Colonic mucosa (tissue), 4 donors: ENCODE results near the gene COL8A2. TPM values are rescaled to one million over a fixed set of nuclear protein-coding genes. Genes with fewer than 3 reads are reported as not detected.

Experiments used
- DNase-seq: peaks from one replicate; pipeline ENCODE4 v3.0.0-alpha.2; 2020
- H3K27ac ChIP-seq: fragments of 200-600 bp; one replicate; pipeline ENCODE4 v1.8.0; 2021
- H3K27me3 ChIP-seq: fragments of 200-600 bp; one replicate; pipeline ENCODE4 v1.8.0; 2021
- H3K36me3 ChIP-seq: fragments of 200-600 bp; one replicate; pipeline ENCODE4 v1.8.0; 2021
- H3K4me1 ChIP-seq: fragments of 200-600 bp; one replicate; pipeline ENCODE4 v1.8.0; 2021; ENCODE audit warnings: mild to moderate bottlenecking
- H3K4me3 ChIP-seq: fragments of 200-600 bp; one replicate; pipeline ENCODE4 v1.8.0; 2021
- H3K9ac ChIP-seq, 2 donors: one replicate each; pipeline ENCODE4 v1.7.0; 2013; ENCODE audit warnings: control low read depth in 2 of 2, low read depth in 2 of 2, low read length in 2 of 2
- H3K9me3 ChIP-seq: fragments of 200-600 bp; one replicate; pipeline ENCODE4 v1.8.0; 2021
- CTCF ChIP-seq: fragments of 200-600 bp; IDR thresholded peaks from one replicate; pipeline ENCODE4 v1.8.0; 2022; ENCODE audit warnings: antibody characterized with exemption, mild to moderate bottlenecking
- intact Hi-C: fragments of 100-400 bp; cut with DNase I; formaldehyde crosslinking; loops from one replicate; pipeline ENCODE4 v1.14.1; 2022
- total RNA-seq, 2 donors: library from RNA; stranded (reverse); fragmentation: NEBNext Ultra II Directional in 1 of 2; extraction: Animal tissue kit (Norgen Biotek cat#: 25700) in 1 of 2; gene quantifications; one replicate each; pipeline ENCODE4 v1.2.1, GENCODE V29; 2021
- donor health status: healthy.
- donor health status: DM: no; HTN: no; CAD: no.
- donor health status: DM: no; HTN: no; CAD: no.

The COL8A2 gene
- total RNA-seq, 2 donors from 2014 or later = 1.1 to 2.1 TPM

- TF ChIP-seq CTCF = no peak
- intact Hi-C loops = no loop called here
- Histone ChIP-seq H3K27ac (no peak overlapping the region), H3K36me3 (peaks cover 16% of the 10 kb centered on the region), H3K9me3 (no peaks in the 10 kb centered on the region), H3K9ac (no peak overlapping the region), H3K4me3 (no peak overlapping the region), H3K27me3 (no peaks in the 10 kb centered on the region), H3K4me1 (no peaks in the 10 kb centered on the region)
- no peak for DNase-seq
Measured at GRCh38 chr1:36168514-36168913, 43.5 kb upstream of the COL8A2 start.

GRCh38 chr1:36166938-36167905 lies 42.2 kb upstream of the COL8A2 start:
- H3K27ac ChIP-seq = no peak overlapping the region

DNA sequence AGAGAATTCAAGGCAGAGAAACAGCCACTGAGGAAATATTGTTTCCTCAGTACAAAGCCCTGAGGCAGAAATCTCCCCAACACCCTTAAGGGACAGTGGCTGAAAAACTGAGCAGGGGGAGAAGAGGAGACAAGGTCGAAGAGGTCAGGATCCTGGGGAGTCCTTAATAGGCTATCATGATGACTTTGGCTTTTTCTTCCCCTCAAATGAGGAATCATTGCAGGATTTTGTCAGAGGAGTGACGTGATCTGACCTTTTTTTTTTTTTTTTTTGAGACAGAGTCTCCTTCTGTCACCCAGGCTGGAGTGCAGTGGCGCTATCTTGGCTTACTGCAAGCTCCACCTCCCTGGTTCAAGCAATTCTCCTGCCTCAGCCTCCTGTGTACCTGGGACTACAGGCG lies 41.1 kb upstream of the COL8A2 start:
- no peak overlapping the region for H3K27ac ChIP-seq
- no peak overlapping the region for H3K9ac ChIP-seq
- peaks cover 4% of the 10 kb centered on the region for H3K4me1 ChIP-seq
- no peak for TF ChIP-seq CTCF
- no peaks in the 10 kb centered on the region for H3K9me3 ChIP-seq
- H3K4me3 ChIP-seq = no peak overlapping the region
- no peak for DNase-seq
- no peaks in the 10 kb centered on the region for H3K27me3 ChIP-seq
- intact Hi-C loops = no loop called here
- H3K36me3 ChIP-seq = no peaks in the 10 kb centered on the region

More at GRCh38 chr1:36166938-36167905, 42.2 kb upstream of the COL8A2 start:
- intact Hi-C loops = no loop called here
- H3K4me1 ChIP-seq = no peaks in the 10 kb centered on the region
- H3K36me3 ChIP-seq = peaks cover 3% of the 10 kb centered on the region
- H3K27me3 ChIP-seq = no peaks in the 10 kb centered on the region
- no peak for TF ChIP-seq CTCF
- H3K9ac ChIP-seq = no peak overlapping the region
- no peak for DNase-seq
- H3K4me3 ChIP-seq = no peak overlapping the region
- H3K9me3 ChIP-seq = no peaks in the 10 kb centered on the region

DNA sequence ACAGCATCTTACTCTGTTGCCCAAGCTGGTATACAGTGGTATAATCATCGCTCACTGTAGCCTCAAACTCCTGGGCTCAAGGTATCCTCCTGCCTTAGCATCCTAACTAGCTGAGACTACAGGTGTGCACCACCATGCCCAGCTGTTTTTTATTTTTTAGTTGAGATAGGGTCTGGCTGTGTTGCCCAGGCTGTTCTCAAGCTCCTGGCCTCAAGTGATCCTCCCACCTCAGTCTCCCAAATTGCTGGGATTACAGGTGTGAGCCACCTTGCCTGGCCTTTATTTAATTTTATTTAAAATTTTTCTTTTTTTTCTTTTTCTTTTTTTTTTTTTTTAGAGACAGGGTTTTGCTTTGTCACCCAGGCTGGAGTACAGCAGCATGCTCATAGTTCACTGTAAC lies 40.1 kb upstream of the COL8A2 start:
- no peak overlapping the region for H3K4me3 ChIP-seq
- no peak overlapping the region for H3K27ac ChIP-seq
- no peak for DNase-seq
- no peak overlapping the region for H3K9ac ChIP-seq
- no peak for TF ChIP-seq CTCF
- H3K27me3 ChIP-seq = no peaks in the 10 kb centered on the region
- H3K4me1 ChIP-seq = peaks cover 5% of the 10 kb centered on the region
- no peaks in the 10 kb centered on the region for H3K9me3 ChIP-seq
- no peaks in the 10 kb centered on the region for H3K36me3 ChIP-seq
- intact Hi-C loops = no loop called here

DNA sequence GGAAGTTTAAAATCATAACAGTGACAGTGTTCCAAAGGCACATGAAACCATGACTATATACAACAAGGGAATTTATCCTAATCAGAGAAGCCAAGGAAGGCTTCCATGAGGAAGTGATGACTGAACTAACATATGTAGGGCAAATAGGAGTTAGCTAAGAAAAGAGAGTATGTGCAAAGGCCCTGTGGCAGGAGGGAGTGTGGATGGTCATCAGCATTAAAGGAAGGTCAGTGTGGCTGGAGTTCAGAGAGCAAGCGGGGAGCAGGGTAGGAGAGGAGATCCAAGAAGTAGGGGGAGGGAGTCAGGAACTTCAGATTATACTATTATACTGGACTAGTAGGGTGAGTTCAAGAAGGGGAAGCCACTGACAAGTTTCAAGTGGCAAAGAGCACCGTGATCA lies 39.3 kb upstream of the COL8A2 start:
- intact Hi-C loops = no loop called here
- Histone ChIP-seq H3K9me3 (no peaks in the 10 kb centered on the region), H3K27ac (no peak overlapping the region), H3K27me3 (no peaks in the 10 kb centered on the region), H3K4me3 (no peak overlapping the region), H3K36me3 (no peaks in the 10 kb centered on the region), H3K9ac (no peak overlapping the region), H3K4me1 (peaks cover 13% of the 10 kb centered on the region)
- no peak for TF ChIP-seq CTCF
- no peak for DNase-seq
